IMR-90 (cell line): ENCODE results near the gene RBBP8NL. TPM values are rescaled to one million over a fixed set of nuclear protein-coding genes. Genes with fewer than 3 reads are reported as not detected.

ENCODE experiments used
- ATAC-seq: fragments of 200-7000 bp; cut with Tn5 transposase; 2 replicates; pipeline ENCODE4 v1.9.1; 2020; ENCODE audit warnings: low read depth, mild to moderate bottlenecking, moderate library complexity
- BruUV-seq: library from RNA; stranded (reverse); fragments of 400-500 nt; replicated peaks from 2 replicates; lab custom pipeline; 2021; lab: Mats Ljungman, UMichigan
- CTCF ChIA-PET: fragments of 300-600 bp; formaldehyde crosslinking; extraction: SDS; loops from one replicate; lab custom pipeline; 2021; ENCODE audit warnings: antibody characterized with exemption; lab: Yijun Ruan, JAX
- POLR2A ChIA-PET: fragments of 300-600 bp; sonication (Branson Sonifier 250); formaldehyde crosslinking; loops from one replicate; lab custom pipeline; 2022; ENCODE audit warnings: antibody characterized with exemption; ENCODE audit not compliant: unreplicated experiment; lab: Charles Lee
- DNase-seq: peaks from one replicate; pipeline ENCODE4 v3.0.0; 2013
- H2AFZ ChIP-seq: replicated peaks from 2 replicates; pipeline ENCODE3; 2013; ENCODE audit warnings: low read length, mild to moderate bottlenecking; ENCODE audit not compliant: poor library complexity
- H2AK5ac ChIP-seq: 2 replicates; pipeline ENCODE4 v1.6.1; 2013; ENCODE audit warnings: low read depth, low read length, inconsistent platforms
- H2AK9ac ChIP-seq: replicated peaks from 2 replicates; pipeline ENCODE3; 2013; ENCODE audit warnings: mild to moderate bottlenecking, low read depth, low read length, moderate library complexity; ENCODE audit not compliant: poor library complexity
- H2BK120ac ChIP-seq: 2 replicates; pipeline ENCODE4 v1.6.1; 2013; ENCODE audit warnings: low read depth, low read length, inconsistent platforms
- H2BK15ac ChIP-seq: 3 replicates; pipeline ENCODE4 v1.6.1; 2013; ENCODE audit warnings: low read depth, low read length, inconsistent platforms
- H2BK20ac ChIP-seq: 2 replicates; pipeline ENCODE4 v1.6.1; 2013; ENCODE audit warnings: low read depth, mild to moderate bottlenecking, inconsistent platforms, low read length, moderate library complexity
- H2BK5ac ChIP-seq: 2 replicates; pipeline ENCODE4 v1.6.1; 2013; ENCODE audit warnings: mild to moderate bottlenecking, low read depth, low read length, inconsistent platforms; ENCODE audit not compliant: poor library complexity, severe bottlenecking
- H3K14ac ChIP-seq: replicated peaks from 2 replicates; pipeline ENCODE4 v1.6.1; 2013; ENCODE audit warnings: low read depth, low read length, inconsistent platforms
- H3K18ac ChIP-seq: 2 replicates; pipeline ENCODE4 v1.6.1; 2013; ENCODE audit warnings: low read depth, low read length, control low read depth
- H3K23ac ChIP-seq: 2 replicates; pipeline ENCODE4 v1.6.1; 2013; ENCODE audit warnings: low read depth, low read length, inconsistent platforms
- H3K27ac ChIP-seq: 2 replicates; pipeline ENCODE4 v1.5.1; 2013; ENCODE audit warnings: mild to moderate bottlenecking, control low read depth, low read length; ENCODE audit not compliant: insufficient read depth
- H3K27me3 ChIP-seq: 2 replicates; pipeline ENCODE4 v1.6.1; 2013; ENCODE audit warnings: low read length; ENCODE audit not compliant: control insufficient read depth, insufficient read depth
- H3K36me3 ChIP-seq: 2 replicates; pipeline ENCODE4 v1.6.1; 2013; ENCODE audit warnings: low read length, mixed read lengths; ENCODE audit not compliant: control insufficient read depth, insufficient read depth
- H3K4ac ChIP-seq: 2 replicates; pipeline ENCODE4 v1.6.1; 2013; ENCODE audit warnings: low read depth, low read length, inconsistent platforms
- H3K4me1 ChIP-seq: 2 replicates; pipeline ENCODE4 v1.6.1; 2013; ENCODE audit warnings: low read length, mixed read lengths; ENCODE audit not compliant: control insufficient read depth, insufficient read depth
- H3K4me2 ChIP-seq: 2 replicates; pipeline ENCODE4 v1.6.1; 2013; ENCODE audit warnings: low read depth, mild to moderate bottlenecking, control low read depth, low read length, moderate library complexity
- H3K4me3 ChIP-seq: 2 replicates; pipeline ENCODE4 v1.5.1; 2013; ENCODE audit warnings: low read depth, mild to moderate bottlenecking, control low read depth, low read length, moderate library complexity; ENCODE audit not compliant: insufficient read depth
- H3K56ac ChIP-seq: 2 replicates; pipeline ENCODE4 v1.6.1; 2013; ENCODE audit warnings: low read length, inconsistent platforms; ENCODE audit not compliant: insufficient read depth; ENCODE audit errors: extremely low read depth
- H3K79me1 ChIP-seq, 2 experiments: 2 replicates each; pipeline ENCODE4 v1.6.1; 2013; ENCODE audit warnings: low read length in 2 of 2, inconsistent platforms in 1 of 2, low read depth in 1 of 2
- H3K9ac ChIP-seq: 2 replicates; pipeline ENCODE4 v1.6.1; 2013; ENCODE audit warnings: low read depth, low read length, control low read depth
- H3K9me1 ChIP-seq: 2 replicates; pipeline ENCODE4 v1.6.1; 2013; ENCODE audit warnings: low read length, inconsistent platforms; ENCODE audit not compliant: insufficient read depth
- H3K9me3 ChIP-seq: 2 replicates; pipeline ENCODE4 v1.6.1; 2013; ENCODE audit warnings: low read length; ENCODE audit not compliant: control insufficient read depth, insufficient read depth
- H4K20me1 ChIP-seq: 2 replicates; pipeline ENCODE4 v1.6.1; 2013; ENCODE audit warnings: low read length, inconsistent platforms; ENCODE audit not compliant: insufficient read depth
- H4K5ac ChIP-seq: 2 replicates; pipeline ENCODE4 v1.6.1; 2013; ENCODE audit warnings: mild to moderate bottlenecking, low read depth, low read length, control low read depth
- H4K8ac ChIP-seq, 2 experiments: 2 replicates each; pipeline ENCODE4 v1.6.1; 2013; ENCODE audit warnings: low read depth in 2 of 2, low read length in 2 of 2, control low read depth in 1 of 2, inconsistent platforms in 1 of 2
- H4K91ac ChIP-seq: 2 replicates; pipeline ENCODE4 v1.6.1; 2013; ENCODE audit warnings: low read depth, low read length, inconsistent platforms; ENCODE audit not compliant: insufficient read depth
- BHLHE40 ChIP-seq: fragments of 150-350 bp; IDR thresholded peaks from 2 replicates; pipeline ENCODE4 v1.6.1; 2016; ENCODE audit warnings: mild to moderate bottlenecking, low read depth, low read length
- CEBPB ChIP-seq: IDR thresholded peaks from 2 replicates; pipeline ENCODE4 v1.6.1; 2012; ENCODE audit warnings: low read depth, low read length, improper control_type of control experiment
- FOS ChIP-seq: fragments of 150-350 bp; IDR thresholded peaks from 2 replicates; pipeline ENCODE4 v1.6.1; 2016; ENCODE audit warnings: low read depth, low read length
- MAFK ChIP-seq: IDR thresholded peaks from 2 replicates; pipeline ENCODE4 v1.6.1; 2012; ENCODE audit warnings: low read depth, low read length, improper control_type of control experiment
- MAZ ChIP-seq: IDR thresholded peaks from 2 replicates; pipeline ENCODE4 v1.6.1; 2012; ENCODE audit warnings: low read depth, mild to moderate bottlenecking, low read length, improper control_type of control experiment, moderate library complexity, borderline replicate concordance
- MXI1 ChIP-seq: IDR thresholded peaks from 2 replicates; pipeline ENCODE4 v1.6.1; 2012; ENCODE audit warnings: low read depth, mild to moderate bottlenecking, low read length, moderate library complexity, borderline replicate concordance
- NFE2L2 ChIP-seq: fragments of 150-350 bp; IDR thresholded peaks from 2 replicates; pipeline ENCODE4 v1.6.1; 2016; ENCODE audit warnings: low read depth, mild to moderate bottlenecking, low read length
- POLR2A ChIP-seq: IDR thresholded peaks from 2 replicates; pipeline ENCODE4 v1.6.1; 2012; ENCODE audit warnings: mild to moderate bottlenecking, low read depth, low read length
- RCOR1 ChIP-seq: IDR thresholded peaks from 2 replicates; pipeline ENCODE4 v1.6.1; 2012; ENCODE audit warnings: mild to moderate bottlenecking, low read length, improper control_type of control experiment; ENCODE audit not compliant: insufficient replicate concordance
- RFX5 ChIP-seq: IDR thresholded peaks from 2 replicates; pipeline ENCODE4 v1.8.0; 2012; ENCODE audit warnings: low read depth, mild to moderate bottlenecking, low read length, moderate library complexity
- SMC3 ChIP-seq: fragments of 150-350 bp; IDR thresholded peaks from 2 replicates; pipeline ENCODE4 v1.6.1; 2016; ENCODE audit warnings: low read depth, mild to moderate bottlenecking, antibody characterized with exemption, low read length, moderate library complexity
- WGBS, 2 experiments: methylation state at CpG; one replicate each; pipeline versions ENCODE4 v1.1.5 to v1.1.7; 2013; ENCODE audit warnings: missing lambda C conversion rate in 2 of 2; ENCODE audit not compliant: insufficient read length in 1 of 2; ENCODE audit errors: extremely low coverage in 2 of 2; 5-methylcytosine and 5-hydroxymethylcytosine counted together
- dilution Hi-C: fragments of 300-500 bp; cut with HindIII; formaldehyde crosslinking; loops from one replicate; pipeline ENCODE4 v1.14.3; 2018; ENCODE audit warnings: low sequenced_read_pairs; ENCODE audit not compliant: unreplicated experiment
- in situ Hi-C: fragments of 300-500 bp; cut with MboI; formaldehyde crosslinking; loops from 3 replicates; pipeline ENCODE4 v1.14.3; 2019; ENCODE audit warnings: low sequenced_read_pairs, inconsistent platforms, mixed read lengths
- intact Hi-C: fragments of 100-400 bp; cut with micrococcal nuclease; formaldehyde crosslinking; loops from 2 replicates; pipeline ENCODE4 v1.10.0; 2022
- polyA plus RNA-seq, 3 experiments: library from polyadenylated mRNA; depleted of rRNA; stranded (reverse); fragments of >200 nt; gene quantifications; 2 replicates each; pipeline ENCODE4 v1.2.3, GENCODE V29; 2012; ENCODE audit warnings: low replicate concordance in 1 of 3
- total RNA-seq: library from RNA; depleted of rRNA; stranded (reverse); fragments of >200 nt; gene quantifications from 2 replicates; pipeline ENCODE4 v1.2.3, GENCODE V29; 2012
- TF ChIP-seq, protein P1 (sequence below): fragments of 150-350 bp; IDR thresholded peaks from 2 replicates; pipeline ENCODE4 v1.6.1; 2017; ENCODE audit warnings: mild to moderate bottlenecking, antibody characterized with exemption, low read length, low read depth
- TF ChIP-seq, protein P2 (sequence below): conservative IDR thresholded peaks from 2 replicates; pipeline ENCODE4 v1.5.1; 2012; ENCODE audit warnings: mild to moderate bottlenecking, low read depth, low read length, improper control_type of control experiment
- TF ChIP-seq, protein P3 (sequence below): fragments of 150-350 bp; IDR thresholded peaks from 2 replicates; pipeline ENCODE4 v1.6.1; 2016; ENCODE audit warnings: low read depth, mild to moderate bottlenecking, low read length, moderate library complexity, borderline replicate concordance

RBBP8NL gene
- total and polyA plus RNA-seq, 2 of the 4 experiments (the other 2 are of a cell fraction) = not detected

DNA sequence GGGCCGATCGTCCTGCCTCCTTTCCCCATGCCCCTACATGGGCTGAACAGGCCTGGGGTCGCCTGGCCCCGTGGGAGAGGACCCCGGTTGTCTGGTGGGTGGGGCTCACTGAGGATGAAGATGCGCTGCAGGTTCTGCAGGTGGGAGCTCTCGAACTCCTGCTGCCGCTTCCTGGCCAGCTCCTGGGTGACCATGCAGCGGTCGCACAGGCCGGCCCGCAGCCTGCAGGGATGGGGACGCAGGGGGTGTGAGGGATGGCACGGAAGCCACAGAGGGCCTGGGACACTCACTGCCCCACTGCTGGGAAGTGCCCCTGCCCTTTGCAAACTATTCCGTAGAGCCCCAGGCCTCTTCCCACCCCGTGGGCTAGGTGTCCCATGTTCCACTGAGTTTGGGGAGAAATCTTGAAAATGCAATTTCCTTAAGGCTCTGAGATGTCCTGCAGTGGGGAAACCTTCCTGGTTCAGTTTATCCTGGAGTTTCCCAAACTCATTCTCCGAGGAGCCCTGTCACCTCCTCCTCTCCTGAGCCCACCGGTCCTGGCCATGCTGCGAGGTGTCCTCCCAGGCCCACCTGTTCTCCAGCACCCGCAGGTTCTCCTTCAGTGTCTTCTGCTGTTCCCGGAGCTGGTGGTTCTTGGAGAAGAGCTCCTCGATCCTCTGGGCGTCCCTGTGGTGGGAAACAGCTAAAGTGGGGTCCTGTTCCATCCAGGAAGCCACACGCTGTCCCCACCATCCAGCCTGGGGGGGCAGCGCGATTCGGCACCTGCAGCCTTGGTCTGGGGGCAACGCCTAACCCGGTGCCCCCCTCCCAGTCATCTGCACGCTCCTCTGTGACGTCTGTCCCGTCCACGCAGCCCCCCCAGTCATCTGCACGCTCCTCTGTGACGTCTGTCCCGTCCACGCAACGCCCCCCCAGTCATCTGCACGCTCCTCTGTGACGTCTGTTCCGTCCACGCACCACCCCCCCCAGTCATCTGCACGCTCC lies 10.4 kb downstream of the RBBP8NL start:
- ChIA-PET CTCF (no interaction called here), POLR2A (no interaction called here)
- H2BK5ac ChIP-seq = no peak overlapping the region
- no peak overlapping the region for H4K8ac ChIP-seq
- H2AK5ac ChIP-seq = no peak overlapping the region
- H2AFZ ChIP-seq = no peak overlapping the region
- no peaks in the 10 kb centered on the region for H3K36me3 ChIP-seq
- H2BK15ac ChIP-seq = no peak overlapping the region
- peaks cover 6% of the 10 kb centered on the region; the same call in 1 of the 2 replicates for H3K9me1 ChIP-seq
- no peaks in the 10 kb centered on the region for H3K9me3 ChIP-seq
- no peaks in the 10 kb centered on the region; the same call in 1 of the 2 replicates for H4K20me1 ChIP-seq
- DNase-seq (no peak), ATAC-seq (no peak)
- H4K91ac ChIP-seq = no peak overlapping the region
- no peak overlapping the region for H2BK20ac ChIP-seq
- no peak overlapping the region for H3K56ac ChIP-seq
- H3K79me1 ChIP-seq = no peaks in the 10 kb centered on the region
- BruUV-seq = no TSS peak
- dilution Hi-C loops (no loop called here), in situ Hi-C loops (no loop called here), intact Hi-C loops (no loop called here)
- H3K27ac ChIP-seq = no peak overlapping the region
- H3K18ac ChIP-seq = no peak overlapping the region
- no peaks in the 10 kb centered on the region for H3K4me1 ChIP-seq
- H4K5ac ChIP-seq = no peak overlapping the region
- no peak overlapping the region for H3K4me2 ChIP-seq
- H2BK120ac ChIP-seq = no peak overlapping the region
- no peak overlapping the region for H3K9ac ChIP-seq
- WGBS, 2 experiments = 71% methylated on average over 11 of the region's 43 CpGs; no CpG with 5 or more reads in 1 of the 2 experiments
- no peak overlapping the region for H3K14ac ChIP-seq
- no peak overlapping the region for H3K23ac ChIP-seq
- no peak overlapping the region for H2AK9ac ChIP-seq
- no peak overlapping the region for H3K4ac ChIP-seq
- H3K4me3 ChIP-seq = no peak overlapping the region
- H3K27me3 ChIP-seq = peaks cover 6% of the 10 kb centered on the region; the same call in 1 of the 2 replicates
- no peak for TF ChIP-seq BHLHE40
- TF ChIP-seq, protein P1, sequence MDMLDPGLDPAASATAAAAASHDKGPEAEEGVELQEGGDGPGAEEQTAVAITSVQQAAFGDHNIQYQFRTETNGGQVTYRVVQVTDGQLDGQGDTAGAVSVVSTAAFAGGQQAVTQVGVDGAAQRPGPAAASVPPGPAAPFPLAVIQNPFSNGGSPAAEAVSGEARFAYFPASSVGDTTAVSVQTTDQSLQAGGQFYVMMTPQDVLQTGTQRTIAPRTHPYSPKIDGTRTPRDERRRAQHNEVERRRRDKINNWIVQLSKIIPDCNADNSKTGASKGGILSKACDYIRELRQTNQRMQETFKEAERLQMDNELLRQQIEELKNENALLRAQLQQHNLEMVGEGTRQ = no peak
- TF ChIP-seq RFX5 = no peak
- no peak for TF ChIP-seq MAZ
- TF ChIP-seq NFE2L2 = no peak
- TF ChIP-seq CEBPB = no peak
- no peak for TF ChIP-seq RCOR1
- TF ChIP-seq MXI1 = no peak
- no peak for TF ChIP-seq POLR2A
- no peak for TF ChIP-seq MAFK
- TF ChIP-seq, protein P2, sequence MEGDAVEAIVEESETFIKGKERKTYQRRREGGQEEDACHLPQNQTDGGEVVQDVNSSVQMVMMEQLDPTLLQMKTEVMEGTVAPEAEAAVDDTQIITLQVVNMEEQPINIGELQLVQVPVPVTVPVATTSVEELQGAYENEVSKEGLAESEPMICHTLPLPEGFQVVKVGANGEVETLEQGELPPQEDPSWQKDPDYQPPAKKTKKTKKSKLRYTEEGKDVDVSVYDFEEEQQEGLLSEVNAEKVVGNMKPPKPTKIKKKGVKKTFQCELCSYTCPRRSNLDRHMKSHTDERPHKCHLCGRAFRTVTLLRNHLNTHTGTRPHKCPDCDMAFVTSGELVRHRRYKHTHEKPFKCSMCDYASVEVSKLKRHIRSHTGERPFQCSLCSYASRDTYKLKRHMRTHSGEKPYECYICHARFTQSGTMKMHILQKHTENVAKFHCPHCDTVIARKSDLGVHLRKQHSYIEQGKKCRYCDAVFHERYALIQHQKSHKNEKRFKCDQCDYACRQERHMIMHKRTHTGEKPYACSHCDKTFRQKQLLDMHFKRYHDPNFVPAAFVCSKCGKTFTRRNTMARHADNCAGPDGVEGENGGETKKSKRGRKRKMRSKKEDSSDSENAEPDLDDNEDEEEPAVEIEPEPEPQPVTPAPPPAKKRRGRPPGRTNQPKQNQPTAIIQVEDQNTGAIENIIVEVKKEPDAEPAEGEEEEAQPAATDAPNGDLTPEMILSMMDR = no peak
- TF ChIP-seq, protein P3, sequence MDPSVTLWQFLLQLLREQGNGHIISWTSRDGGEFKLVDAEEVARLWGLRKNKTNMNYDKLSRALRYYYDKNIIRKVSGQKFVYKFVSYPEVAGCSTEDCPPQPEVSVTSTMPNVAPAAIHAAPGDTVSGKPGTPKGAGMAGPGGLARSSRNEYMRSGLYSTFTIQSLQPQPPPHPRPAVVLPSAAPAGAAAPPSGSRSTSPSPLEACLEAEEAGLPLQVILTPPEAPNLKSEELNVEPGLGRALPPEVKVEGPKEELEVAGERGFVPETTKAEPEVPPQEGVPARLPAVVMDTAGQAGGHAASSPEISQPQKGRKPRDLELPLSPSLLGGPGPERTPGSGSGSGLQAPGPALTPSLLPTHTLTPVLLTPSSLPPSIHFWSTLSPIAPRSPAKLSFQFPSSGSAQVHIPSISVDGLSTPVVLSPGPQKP = no peak
- no peak for TF ChIP-seq SMC3
- no peak for TF ChIP-seq FOS
